KBM-7 (cell line): ENCODE results near the gene DTX3.
A peak's percentile ranks its signal among the peaks of the same experiment; 100 is the strongest.
"Not testable (repeated sequence)": the region's sequence is repeated elsewhere in the genome, so short reads cannot be mapped to it uniquely, and the experiment has no call there.

Experiments used
- DNase-seq: peaks from one replicate; pipeline ENCODE4 v3.0.0-alpha.2; 2015
- in situ Hi-C: fragments of 300-500 bp; cut with MboI; formaldehyde crosslinking; loops from 2 replicates; pipeline ENCODE4 v1.14.3; 2020; ENCODE audit warnings: low sequenced_read_pairs, low pct_unique_long_range_greater_than_20kb, mixed read lengths

The DTX3 gene

DNA sequence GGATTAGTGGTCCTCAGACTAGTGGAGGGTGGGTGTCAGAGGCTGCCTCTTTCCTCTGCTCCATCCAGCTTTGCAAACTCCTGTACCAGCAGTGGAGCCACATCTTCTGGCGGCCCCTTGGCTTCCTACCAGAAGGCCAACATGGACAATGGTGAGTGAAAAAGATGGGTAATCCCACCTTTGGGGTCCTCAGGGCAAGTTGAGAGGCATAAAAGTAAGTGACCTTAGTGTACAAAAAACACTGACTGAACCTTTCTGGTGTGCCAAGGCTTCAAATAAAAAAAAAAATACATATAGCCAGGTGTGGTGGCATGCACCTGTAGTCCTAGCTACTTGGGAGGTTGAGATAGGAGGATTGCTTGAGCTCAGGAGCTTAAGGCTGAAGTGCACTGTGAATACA lies 22.8 kb upstream of the DTX3 start:
- in situ Hi-C loops = no loop called here

GRCh38 chr12:57582440-57582839 lies 22.2 kb upstream of the DTX3 start:
- in situ Hi-C loops = no loop called here
- no peak for DNase-seq

More for the DNA sequence above, 22.8 kb upstream of the DTX3 start:
- DNase-seq = no peak

GRCh38 chr12:57583008-57583831 lies 21.4 kb upstream of the DTX3 start:
- in situ Hi-C loops = no loop called here

GRCh38 chr12:57584050-57584449 lies 20.6 kb upstream of the DTX3 start:
- in situ Hi-C loops = no loop called here
- DNase-seq = no peak

More at GRCh38 chr12:57583008-57583831, 21.4 kb upstream of the DTX3 start:
- peak; percentile 85 for DNase-seq

DNA sequence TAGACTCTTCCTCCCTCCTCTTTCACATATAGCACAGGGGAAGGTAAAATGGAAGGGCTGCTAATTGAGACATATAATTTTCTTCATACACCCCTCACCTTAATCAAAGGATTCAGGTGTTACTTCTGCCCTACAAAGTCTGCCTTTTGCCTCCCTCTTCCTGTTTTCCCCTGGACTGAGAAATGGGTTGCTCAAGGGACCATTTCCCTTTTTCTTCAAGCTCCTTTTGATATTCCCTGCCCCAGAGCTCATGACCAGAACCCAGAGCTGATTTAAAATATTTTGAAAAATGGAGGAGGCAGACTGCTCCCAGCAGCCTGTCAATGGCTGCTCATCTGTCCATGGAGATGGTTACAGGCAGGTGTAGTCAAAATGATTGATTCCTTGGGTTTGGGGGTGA lies 19.9 kb upstream of the DTX3 start:
- DNase-seq = no peak
- in situ Hi-C loops = no loop called here

DNA sequence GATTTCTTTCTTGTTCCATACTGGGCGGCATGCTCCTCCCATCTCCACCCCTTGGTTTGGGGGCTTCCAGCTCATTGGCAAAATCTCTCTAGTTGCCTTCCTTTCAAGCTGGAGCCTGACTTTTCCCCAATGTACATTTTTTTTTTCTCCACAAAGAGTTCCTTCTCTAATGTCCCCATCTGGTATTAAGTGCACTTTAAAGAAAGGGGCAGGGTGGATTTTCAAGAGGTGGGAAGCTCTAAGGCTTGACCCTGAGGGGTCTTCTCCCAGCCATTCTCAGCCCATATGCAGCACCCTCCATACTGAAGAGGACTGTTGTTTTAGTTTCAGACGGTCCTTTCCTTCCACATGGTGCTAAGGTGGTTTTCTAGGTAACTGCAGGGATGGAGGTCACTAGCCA lies 19.5 kb upstream of the DTX3 start:
- in situ Hi-C loops = no loop called here
- DNase-seq = no peak

DNA sequence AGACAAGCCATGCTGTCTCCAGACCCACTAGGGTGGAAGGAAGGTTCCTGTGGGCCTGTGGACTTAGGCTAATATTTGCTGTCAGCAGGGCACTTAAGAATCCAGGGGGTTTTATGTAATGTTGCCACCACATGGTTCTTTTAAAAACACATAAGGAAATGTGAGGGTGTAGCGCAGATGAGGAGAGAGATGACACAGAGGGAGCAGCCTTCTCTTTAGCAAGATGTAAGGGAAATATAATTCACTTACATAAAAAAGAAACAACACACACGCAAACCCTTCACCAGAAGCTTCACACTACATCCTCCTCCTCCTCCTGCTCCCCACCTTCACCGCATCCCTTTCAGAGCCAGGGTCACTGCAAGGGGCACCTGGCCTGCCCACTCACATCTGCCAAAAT lies 18.5 kb upstream of the DTX3 start:
- DNase-seq = no peak
- in situ Hi-C loops = no loop called here

DNA sequence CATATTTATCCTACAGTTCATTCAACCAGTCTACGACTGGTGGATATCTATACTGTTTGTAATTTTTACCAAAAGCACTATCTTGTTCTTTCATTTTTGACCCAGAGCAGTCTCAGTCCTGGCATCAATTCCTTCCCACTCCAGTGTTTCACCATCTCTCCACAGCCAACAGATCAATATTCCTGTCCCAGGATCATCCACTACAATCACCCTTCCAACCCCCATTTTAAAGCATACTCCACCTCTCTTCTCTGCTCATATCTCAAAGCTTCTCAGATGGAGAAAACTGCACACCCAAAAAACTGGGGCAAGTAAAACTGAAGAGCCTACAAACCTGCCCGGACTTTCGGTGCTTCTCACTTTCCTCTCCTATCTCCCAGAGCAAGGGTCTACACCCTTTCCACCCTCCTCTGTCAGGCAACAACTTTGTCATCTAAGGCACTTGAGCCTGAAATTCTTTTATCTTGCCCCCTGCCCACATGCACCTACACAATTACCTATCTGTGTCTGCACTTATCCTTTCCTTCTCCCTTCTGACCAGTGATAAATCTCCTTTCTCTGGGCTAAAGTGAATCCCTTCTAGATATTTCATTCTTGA lies 17.7 kb upstream of the DTX3 start:
- DNase-seq = no peak
- in situ Hi-C loops = no loop called here

DNA sequence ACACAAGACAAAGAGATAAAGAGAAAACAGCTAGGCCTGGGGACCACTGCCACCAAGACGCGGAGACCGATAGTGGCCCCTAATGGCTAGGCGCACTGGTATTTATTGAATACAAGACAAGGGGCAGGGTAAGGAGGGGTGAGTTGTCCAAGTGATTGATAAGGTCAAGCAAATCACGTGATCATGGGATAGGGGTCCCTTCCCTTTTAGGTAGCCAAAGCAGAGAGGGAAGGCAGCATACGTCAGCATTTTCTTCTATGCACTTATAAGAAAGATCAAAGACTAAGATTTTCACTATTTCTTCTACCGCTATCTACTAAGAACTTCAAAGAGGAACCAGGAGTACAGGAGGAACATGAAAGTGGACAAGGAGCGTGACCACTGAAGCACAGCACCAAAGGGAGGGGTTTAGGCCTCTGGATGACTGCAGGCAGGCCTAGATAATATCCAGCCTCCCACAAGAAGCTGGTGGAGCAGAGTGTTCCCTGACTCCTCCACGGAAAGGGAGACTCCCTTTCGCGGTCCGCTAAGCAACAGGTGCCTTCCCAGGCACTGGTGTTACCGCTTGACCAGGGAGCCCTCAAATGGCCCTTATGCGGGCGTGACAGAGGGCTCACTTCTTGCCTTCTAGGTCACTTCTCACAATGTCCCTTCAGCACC lies 15.5 kb upstream of the DTX3 start:
- DNase-seq, in situ Hi-C loops: not testable (repeated sequence)

DNA sequence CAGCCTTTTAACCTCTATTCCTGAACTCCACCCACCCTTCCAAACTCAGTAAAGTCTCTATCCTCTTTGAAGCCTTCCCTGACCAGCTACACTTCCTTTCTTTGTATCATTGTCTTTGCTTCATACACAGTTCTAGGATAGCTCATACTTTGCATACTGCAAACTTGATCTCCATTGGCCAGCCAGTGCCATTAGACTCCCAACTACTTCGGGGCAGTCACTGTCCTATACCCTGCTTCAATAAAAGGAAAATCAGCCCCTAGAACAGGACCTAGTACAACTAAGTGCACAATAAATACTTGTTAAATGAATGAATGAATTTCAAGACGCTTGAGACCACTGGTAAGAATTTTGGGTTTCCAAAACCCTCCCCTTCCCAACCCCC lies 14.2 kb upstream of the DTX3 start:
- DNase-seq = no peak
- in situ Hi-C loops = no loop called here

- DNase-seq = peak; percentile 82
- in situ Hi-C loops = no loop called here
Observed at GRCh38 chr12:57590864-57591781, 13.5 kb upstream of the DTX3 start, which contains the start of gene PIP4K2C. Gene PIP4K2C, plus strand, starts transcription at chr12:57591192. Its CDS starts 98 bp downstream, at chr12:57591290.

DNA sequence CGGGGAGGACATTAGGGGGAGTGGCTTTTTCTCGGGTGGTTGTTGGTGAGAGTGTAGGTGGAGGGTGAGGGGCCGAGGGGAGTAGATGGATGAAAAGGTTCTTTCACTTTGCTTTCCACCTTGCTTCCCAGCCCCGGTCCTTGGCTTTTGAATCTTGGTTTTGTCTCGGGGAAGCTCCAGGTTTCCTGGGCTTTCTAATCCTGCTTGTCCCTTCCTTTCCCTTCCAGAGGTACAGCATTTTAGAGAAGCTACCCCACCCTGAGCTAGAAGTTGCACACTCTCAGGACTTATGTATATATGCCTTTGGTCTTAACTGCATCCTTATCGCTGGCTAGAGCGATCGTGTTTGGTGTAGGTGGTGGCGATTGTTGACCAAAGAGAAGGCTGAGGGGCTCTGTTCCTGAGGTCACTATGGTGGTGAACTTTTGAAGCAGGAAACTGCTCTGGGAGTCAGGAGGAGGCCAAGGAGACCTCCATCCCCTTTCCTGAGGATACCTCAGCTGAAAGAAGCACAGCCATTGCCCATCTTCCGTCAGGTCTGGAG lies 12.8 kb upstream of the DTX3 start:
- in situ Hi-C loops = no loop called here
- DNase-seq = no peak

- no peak for DNase-seq
- in situ Hi-C loops = no loop called here
Observed at GRCh38 chr12:57592551-57593165, 12.0 kb upstream of the DTX3 start.

DNA sequence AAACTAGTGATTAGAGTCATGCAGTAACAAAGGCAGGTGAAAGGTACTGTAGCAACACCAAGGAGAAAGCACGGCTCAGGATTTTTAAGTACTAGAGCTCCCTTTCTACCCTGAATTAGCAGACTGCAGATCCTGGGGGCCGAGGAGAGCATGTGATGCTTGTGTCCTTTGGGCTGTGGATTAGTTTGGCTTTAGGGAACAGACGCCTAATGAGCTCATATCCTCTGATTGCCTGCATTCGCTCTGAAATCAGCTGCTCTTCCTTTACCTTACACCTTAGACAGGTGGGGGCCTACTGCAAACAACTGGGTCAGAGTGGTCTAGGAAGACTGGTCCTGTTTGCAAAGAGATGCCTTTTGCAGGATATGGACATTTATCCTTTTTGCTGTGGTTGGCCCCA lies 11.4 kb upstream of the DTX3 start:
- DNase-seq = no peak
- in situ Hi-C loops = no loop called here

DNA sequence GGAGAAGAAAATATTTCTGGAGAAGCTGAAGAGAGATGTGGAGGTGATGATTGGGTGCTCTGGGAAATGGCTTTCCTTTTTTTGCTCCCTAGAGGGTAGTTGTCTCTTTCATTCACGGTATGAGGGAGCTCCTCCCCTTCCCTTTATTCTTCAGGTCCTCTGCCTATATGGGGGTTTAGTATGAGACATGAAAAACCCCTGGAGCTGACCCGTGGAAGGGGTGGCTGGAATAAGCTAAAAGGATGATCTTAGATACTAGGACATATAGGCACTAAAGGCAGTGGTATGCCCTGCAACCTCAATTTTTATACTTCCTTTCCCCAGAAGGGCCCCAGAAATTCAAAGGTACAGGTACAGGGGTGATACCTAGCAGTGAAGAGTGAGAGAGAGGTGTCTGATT lies 4.2 kb upstream of the DTX3 start:
- in situ Hi-C loops = no loop called here
- DNase-seq = no peak

- DNase-seq = no peak
- in situ Hi-C loops = no loop called here
Observed at GRCh38 chr12:57602544-57602943, 2.1 kb upstream of the DTX3 start.

DNA sequence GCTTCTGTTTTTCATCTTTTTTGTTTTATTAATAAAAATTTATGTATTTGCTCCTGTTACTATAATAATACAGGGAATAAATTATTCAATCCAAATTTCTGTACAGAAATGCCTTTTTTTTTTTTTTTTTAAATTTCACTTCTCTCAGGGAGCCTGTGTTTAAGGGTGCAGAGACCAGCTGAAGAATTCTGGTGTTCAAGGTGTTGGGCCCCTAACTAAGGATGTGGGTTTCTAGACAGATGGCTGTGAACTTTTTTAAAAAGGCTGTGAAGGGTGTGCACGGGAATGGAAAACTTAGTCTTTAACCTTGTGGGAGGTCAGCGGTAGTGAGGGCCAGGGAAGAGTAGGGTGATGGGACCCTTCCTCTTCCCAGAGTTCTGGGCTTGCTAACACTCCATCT lies 1.3 kb upstream of the DTX3 start:
- in situ Hi-C loops = no loop called here
- DNase-seq = no peak

GRCh38 chr12:57603815-57604453 lies 690 bp upstream of the DTX3 start:
- DNase-seq = no peak
- in situ Hi-C loops = no loop called here
